H9 (cell line): ENCODE results near the gene MRPS27. TPM values are rescaled to one million over a fixed set of nuclear protein-coding genes. Genes with fewer than 3 reads are reported as not detected.

Experiments
- DNase-seq: peaks from one replicate; pipeline ENCODE4 v3.0.0-alpha.2; 2017
- H2AFZ ChIP-seq: one replicate; pipeline ENCODE4 v1.6.1; 2013; ENCODE audit warnings: mild to moderate bottlenecking, low read length, control low read depth, moderate library complexity
- H2AK5ac ChIP-seq: 2 replicates; pipeline ENCODE4 v1.6.1; 2013; ENCODE audit warnings: low read length, control low read depth, mixed read lengths; ENCODE audit not compliant: insufficient read length
- H2BK120ac ChIP-seq: one replicate; pipeline ENCODE4 v1.6.1; 2013; ENCODE audit warnings: low read depth, mild to moderate bottlenecking, low read length, control low read depth, inconsistent platforms; ENCODE audit not compliant: poor library complexity, severe bottlenecking
- H2BK12ac ChIP-seq: 2 replicates; pipeline ENCODE4 v1.6.1; 2013; ENCODE audit warnings: low read length, control low read depth, mixed read lengths, low read depth; ENCODE audit not compliant: insufficient read length
- H2BK15ac ChIP-seq: 2 replicates; pipeline ENCODE4 v1.6.1; 2013; ENCODE audit warnings: low read depth, low read length, control low read depth
- H2BK20ac ChIP-seq: one replicate; pipeline ENCODE4 v1.6.1; 2013; ENCODE audit warnings: low read depth, mild to moderate bottlenecking, low read length, control low read depth, inconsistent platforms; ENCODE audit not compliant: poor library complexity, severe bottlenecking
- H2BK5ac ChIP-seq: 2 replicates; pipeline ENCODE4 v1.6.1; 2013; ENCODE audit warnings: low read length, control low read depth, mixed read lengths; ENCODE audit not compliant: insufficient read length
- H3K14ac ChIP-seq: 2 replicates; pipeline ENCODE4 v1.6.1; 2013; ENCODE audit warnings: low read length, control low read depth; ENCODE audit not compliant: insufficient read depth
- H3K18ac ChIP-seq: 2 replicates; pipeline ENCODE4 v1.6.1; 2013; ENCODE audit warnings: low read depth, mild to moderate bottlenecking, mixed read lengths, low read length, control low read depth; ENCODE audit not compliant: insufficient read length
- H3K23ac ChIP-seq: 2 replicates; pipeline ENCODE4 v1.6.1; 2013; ENCODE audit warnings: low read length, control low read depth, mixed read lengths, low read depth; ENCODE audit not compliant: insufficient read length
- H3K23me2 ChIP-seq: 2 replicates; pipeline ENCODE4 v1.6.1; 2013; ENCODE audit warnings: low read depth, mild to moderate bottlenecking, mixed read lengths, low read length, control low read depth; ENCODE audit not compliant: insufficient read length, poor library complexity, severe bottlenecking
- H3K27ac ChIP-seq: 2 replicates; pipeline ENCODE4 v1.5.1; 2013; ENCODE audit warnings: low read length, control low read depth, mixed read lengths, low read depth; ENCODE audit not compliant: insufficient read length
- H3K27me3 ChIP-seq: 2 replicates; pipeline ENCODE4 v1.6.1; 2013; ENCODE audit warnings: low read length, control low read depth, inconsistent platforms; ENCODE audit not compliant: insufficient read depth
- H3K4ac ChIP-seq: 2 replicates; pipeline ENCODE4 v1.6.1; 2013; ENCODE audit warnings: low read depth, mild to moderate bottlenecking, control low read depth, inconsistent platforms, low read length, moderate library complexity
- H3K4me1 ChIP-seq: 2 replicates; pipeline ENCODE4 v1.6.1; 2013; ENCODE audit warnings: low read length, control low read depth, inconsistent platforms; ENCODE audit not compliant: insufficient read depth
- H3K4me2 ChIP-seq: 2 replicates; pipeline ENCODE4 v1.6.1; 2013; ENCODE audit warnings: low read length, control low read depth, mixed read lengths; ENCODE audit not compliant: insufficient read length, insufficient read depth
- H3K56ac ChIP-seq: 2 replicates; pipeline ENCODE4 v1.6.1; 2013; ENCODE audit warnings: low read depth, mild to moderate bottlenecking, mixed read lengths, low read length, control low read depth; ENCODE audit not compliant: insufficient read length
- H3K79me1 ChIP-seq: 2 replicates; pipeline ENCODE4 v1.6.1; 2013; ENCODE audit warnings: low read depth, mild to moderate bottlenecking, moderate library complexity, low read length, control low read depth, inconsistent platforms; ENCODE audit not compliant: insufficient read depth, poor library complexity, severe bottlenecking
- H3K79me2 ChIP-seq: 2 replicates; pipeline ENCODE4 v1.6.1; 2013; ENCODE audit warnings: low read length, control low read depth, inconsistent platforms; ENCODE audit not compliant: insufficient read depth
- H3K9ac ChIP-seq: 2 replicates; pipeline ENCODE4 v1.6.1; 2013; ENCODE audit warnings: low read length, control low read depth, mixed read lengths; ENCODE audit not compliant: insufficient read length; ENCODE audit errors: extremely low read depth
- H3K9me3 ChIP-seq: one replicate; pipeline ENCODE4 v1.6.1; 2013; ENCODE audit warnings: low read depth, low read length, inconsistent platforms; ENCODE audit not compliant: control insufficient read depth
- H3T11ph ChIP-seq: one replicate; pipeline ENCODE4 v1.6.1; 2013; ENCODE audit warnings: mild to moderate bottlenecking, low read length, control low read depth, inconsistent platforms
- H4K20me1 ChIP-seq: one replicate; pipeline ENCODE4 v1.6.1; 2013; ENCODE audit not compliant: control insufficient read depth, insufficient read length, insufficient read depth
- H4K5ac ChIP-seq: 2 replicates; pipeline ENCODE4 v1.6.1; 2013; ENCODE audit warnings: low read depth, mild to moderate bottlenecking, mixed read lengths, low read length, control low read depth; ENCODE audit not compliant: insufficient read length
- H4K8ac ChIP-seq: replicated peaks from 2 replicates; pipeline ENCODE4 v1.6.1; 2013; ENCODE audit warnings: low read length, control low read depth, mixed read lengths, low read depth; ENCODE audit not compliant: insufficient read length
- H4K91ac ChIP-seq: 2 replicates; pipeline ENCODE4 v1.6.1; 2013; ENCODE audit warnings: low read depth, mild to moderate bottlenecking, moderate library complexity, mixed read lengths, low read length, control low read depth; ENCODE audit not compliant: insufficient read length
- H3K27ac Mint-ChIP-seq, 3 experiments: 2 replicates in 2 of 3; 3 replicates in 1 of 3; pipeline ENCODE4 v1.8.0; 2020 to 2021; ENCODE audit warnings: mixed read lengths in 3 of 3, mild to moderate bottlenecking in 1 of 3, moderate library complexity in 1 of 3
- H3K27me3 Mint-ChIP-seq: 2 replicates; pipeline ENCODE4 v1.8.0; 2021; ENCODE audit warnings: low read depth, mild to moderate bottlenecking, moderate library complexity, mixed read lengths
- H3K36me3 Mint-ChIP-seq, 3 experiments: 2 replicates in 2 of 3; 3 replicates in 1 of 3; pipeline ENCODE4 v1.8.0; 2020 to 2021; ENCODE audit warnings: low read depth in 3 of 3, mixed read lengths in 3 of 3; ENCODE audit not compliant: insufficient read depth in 1 of 3
- H3K4me1 Mint-ChIP-seq, 2 experiments: 2 replicates each; pipeline ENCODE4 v1.8.0; 2020; ENCODE audit warnings: mixed read lengths in 2 of 2
- H3K4me3 Mint-ChIP-seq, 2 experiments: 2 replicates in 1 of 2; 3 replicates in 1 of 2; pipeline ENCODE4 v1.8.0; 2020 to 2021; ENCODE audit warnings: mild to moderate bottlenecking in 2 of 2, mixed read lengths in 2 of 2, moderate library complexity in 1 of 2
- H3K9me3 Mint-ChIP-seq, 2 experiments: 2 replicates in 1 of 2; 3 replicates in 1 of 2; pipeline ENCODE4 v1.8.0; 2020; ENCODE audit warnings: mild to moderate bottlenecking in 2 of 2, mixed read lengths in 2 of 2, moderate library complexity in 1 of 2
- CTCF ChIP-seq: fragments of 200-600 bp; sonication (generic); conservative IDR thresholded peaks from 3 replicates; pipeline ENCODE4 v1.8.0; 2021; ENCODE audit warnings: antibody characterized with exemption, mild to moderate bottlenecking
- WGBS: extraction: QIAGEN DNeasy Blood & Tissue Kit; methylation state at CpG from one replicate; pipeline ENCODE4 v1.1.7; 2013; ENCODE audit warnings: missing lambda C conversion rate, low lambda C conversion rate, mixed read lengths; ENCODE audit not compliant: insufficient read length; ENCODE audit errors: extremely low coverage; 5-methylcytosine and 5-hydroxymethylcytosine counted together
- total RNA-seq: library from RNA; stranded (reverse); gene quantifications from 2 replicates; pipeline ENCODE4 v1.2.1, GENCODE V29; 2021

The MRPS27 gene
- total RNA-seq, 1 experiment from 2014 or later, result 83.3 TPM

DNA sequence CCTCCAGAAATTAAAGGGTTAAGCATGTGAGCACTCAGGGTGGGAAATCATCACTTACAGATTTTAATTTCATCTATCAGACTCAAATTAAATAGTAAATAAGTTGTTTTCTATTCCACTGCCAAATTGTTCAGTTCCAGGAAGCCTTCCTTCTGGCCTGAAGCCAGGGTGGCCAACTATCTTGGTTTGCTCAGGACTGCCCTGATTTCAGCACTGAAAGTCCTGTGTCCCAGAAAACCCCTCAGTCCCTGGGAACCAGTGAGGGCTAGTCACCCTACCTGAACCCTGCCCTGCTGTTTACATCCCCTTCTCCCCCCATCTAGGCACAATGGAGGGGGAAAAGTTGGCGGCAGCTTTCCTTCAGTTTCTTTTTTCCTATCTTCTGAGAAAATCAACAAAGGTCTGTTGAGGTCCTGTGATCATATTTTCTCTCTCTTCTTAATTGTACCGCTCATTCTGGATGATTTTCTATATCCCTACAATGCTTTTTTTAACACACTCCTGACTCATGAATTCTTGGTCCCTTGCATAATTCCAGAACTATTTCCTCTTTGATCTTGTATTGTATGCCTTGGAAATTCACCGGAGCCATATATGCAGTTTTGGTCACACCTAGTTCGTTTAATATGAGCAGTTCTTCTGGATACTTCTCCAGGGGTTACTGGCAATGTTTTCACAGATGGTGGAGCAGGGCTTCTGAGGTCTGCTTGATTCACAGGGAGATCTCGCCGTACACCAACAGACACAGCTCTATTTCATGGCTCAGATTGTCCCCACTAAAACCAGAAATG lies 109.0 kb downstream of the MRPS27 start:
- Histone ChIP-seq H3K23me2 (no peaks in the 10 kb centered on the region), H2BK5ac (no peak overlapping the region), H3K18ac (no peak overlapping the region), H2AK5ac (no peak overlapping the region), H3K4ac (no peak overlapping the region), H3K9me3 (no peaks in the 10 kb centered on the region), H3K27me3 (no peaks in the 10 kb centered on the region), H3K79me1 (no peaks in the 10 kb centered on the region), H4K5ac (no peak overlapping the region), H2BK15ac (no peak overlapping the region), H3K56ac (no peak overlapping the region), H3K27ac (no peak overlapping the region), H3K79me2 (no peaks in the 10 kb centered on the region), H4K91ac (no peak overlapping the region), H2BK12ac (no peak overlapping the region), H3K9ac (no peak overlapping the region), H4K20me1 (no peaks in the 10 kb centered on the region), H3K23ac (no peak overlapping the region), H3K4me1 (no peaks in the 10 kb centered on the region; the same call in 1 of the 2 replicates), H3K4me2 (no peak overlapping the region), H3T11ph (no peak overlapping the region), H3K14ac (no peak overlapping the region; the same call in 1 of the 2 replicates), H2AFZ (no peak overlapping the region), H2BK20ac (no peak overlapping the region), H2BK120ac (no peak overlapping the region), H4K8ac (no peak overlapping the region)
- no peak overlapping the region for H3K4me3 Mint-ChIP-seq
- H3K27me3 Mint-ChIP-seq, result peaks cover 11% of the 10 kb centered on the region
- peaks cover 3 to 17% (median 6%) of the 10 kb centered on the region in 3 experiments; a peak in 5 of 7 replicates for H3K36me3 Mint-ChIP-seq
- H3K4me1 Mint-ChIP-seq, result peaks cover 42 to 44% of the 10 kb centered on the region in 2 experiments
- no peak for TF ChIP-seq CTCF
- DNase-seq, result no peak
- WGBS, result no CpG with 5 or more reads among the region's 6 CpGs
- H3K9me3 Mint-ChIP-seq, result no peaks in the 10 kb centered on the region; a peak in 1 of 5 replicates
- H3K27ac Mint-ChIP-seq, result no peak overlapping the region
